Fibroblast of lung (primary cell): ENCODE measurements around the gene BEND3.

Source experiments
- EZH2 ChIP-seq: IDR thresholded peaks from 2 replicates; pipeline ENCODE4 v1.5.1; 2012; ENCODE audit warnings: low read length, control low read depth, mild to moderate bottlenecking; ENCODE audit errors: missing control alignments
- TF ChIP-seq, protein P1 (sequence below), 2 donors: IDR thresholded peaks in 1 of 2; conservative IDR thresholded peaks in 1 of 2; 1 replicate in 1 of 2; 2 replicates in 1 of 2; pipeline ENCODE4 v1.5.1; 2011 to 2012; ENCODE audit warnings: low read length in 2 of 2, control low read depth in 1 of 2, inconsistent platforms in 1 of 2, low read depth in 1 of 2, mild to moderate bottlenecking in 1 of 2

- TF ChIP-seq, protein P1, sequence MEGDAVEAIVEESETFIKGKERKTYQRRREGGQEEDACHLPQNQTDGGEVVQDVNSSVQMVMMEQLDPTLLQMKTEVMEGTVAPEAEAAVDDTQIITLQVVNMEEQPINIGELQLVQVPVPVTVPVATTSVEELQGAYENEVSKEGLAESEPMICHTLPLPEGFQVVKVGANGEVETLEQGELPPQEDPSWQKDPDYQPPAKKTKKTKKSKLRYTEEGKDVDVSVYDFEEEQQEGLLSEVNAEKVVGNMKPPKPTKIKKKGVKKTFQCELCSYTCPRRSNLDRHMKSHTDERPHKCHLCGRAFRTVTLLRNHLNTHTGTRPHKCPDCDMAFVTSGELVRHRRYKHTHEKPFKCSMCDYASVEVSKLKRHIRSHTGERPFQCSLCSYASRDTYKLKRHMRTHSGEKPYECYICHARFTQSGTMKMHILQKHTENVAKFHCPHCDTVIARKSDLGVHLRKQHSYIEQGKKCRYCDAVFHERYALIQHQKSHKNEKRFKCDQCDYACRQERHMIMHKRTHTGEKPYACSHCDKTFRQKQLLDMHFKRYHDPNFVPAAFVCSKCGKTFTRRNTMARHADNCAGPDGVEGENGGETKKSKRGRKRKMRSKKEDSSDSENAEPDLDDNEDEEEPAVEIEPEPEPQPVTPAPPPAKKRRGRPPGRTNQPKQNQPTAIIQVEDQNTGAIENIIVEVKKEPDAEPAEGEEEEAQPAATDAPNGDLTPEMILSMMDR (conservative IDR thresholded peaks at IDR 0.05 in 1 of 2, IDR thresholded peaks at IDR 0.05 in 1 of 2; ENCODE audit: low read depth in 1 of 2, low read length in 2 of 2), result no peak
- TF ChIP-seq EZH2, result no peak
Measured at GRCh38 chr6:107079429-107079828, 35.9 kb downstream of the BEND3 start.
